H1 (cell line): ENCODE data around the gene KRT7. TPM values are rescaled to one million over a fixed set of nuclear protein-coding genes. Genes with fewer than 3 reads are reported as not detected.

Experiments
- CTCF ChIA-PET: fragments of 300-600 bp; sonication (Branson Sonifier 250); formaldehyde crosslinking; loops from one replicate; lab custom pipeline; 2021; ENCODE audit not compliant: partially characterized antibody; lab: Charles Lee
- POLR2A ChIA-PET: fragments of 300-600 bp; sonication (Branson Sonifier 250); formaldehyde crosslinking; loops from one replicate; lab custom pipeline; 2021; ENCODE audit warnings: inconsistent platforms; ENCODE audit not compliant: partially characterized antibody; lab: Charles Lee
- DNase-seq, 2 experiments: peaks; one replicate each; pipeline versions ENCODE4 v3.0.0 to v3.0.0-alpha.2; 2010 to 2022; ENCODE audit warnings: low spot score in 2 of 2, low read depth in 1 of 2, mixed read lengths in 1 of 2
- FAIRE-seq: peaks from 2 replicates; lab custom pipeline; 2011; peaks lifted over from hg19 to GRCh38; lab: Jason Lieb, UNC
- H2AFZ ChIP-seq: 2 replicates; pipeline ENCODE4 v1.8.1; 2012; ENCODE audit warnings: low read length, inconsistent platforms
- H2AK5ac ChIP-seq: 2 replicates; pipeline ENCODE4 v1.6.1; 2013; ENCODE audit warnings: low read depth, low read length
- H2BK120ac ChIP-seq: replicated peaks from 2 replicates; pipeline ENCODE3; 2013; ENCODE audit warnings: low read depth, low read length, inconsistent platforms
- H2BK12ac ChIP-seq: 2 replicates; pipeline ENCODE4 v1.6.1; 2013; ENCODE audit warnings: low read depth, low read length
- H2BK15ac ChIP-seq: 2 replicates; pipeline ENCODE4 v1.6.1; 2013; ENCODE audit warnings: low read length
- H2BK20ac ChIP-seq: 2 replicates; pipeline ENCODE4 v1.6.1; 2013; ENCODE audit warnings: low read length
- H2BK5ac ChIP-seq: 2 replicates; pipeline ENCODE4 v1.6.1; 2013; ENCODE audit warnings: low read depth, low read length
- H3K14ac ChIP-seq: 2 replicates; pipeline ENCODE4 v1.6.1; 2013; ENCODE audit warnings: inconsistent platforms; ENCODE audit not compliant: insufficient read length
- H3K18ac ChIP-seq: 2 replicates; pipeline ENCODE4 v1.6.1; 2013; ENCODE audit warnings: low read length; ENCODE audit errors: extremely low read depth
- H3K23ac ChIP-seq: 2 replicates; pipeline ENCODE4 v1.6.1; 2013; ENCODE audit warnings: inconsistent platforms; ENCODE audit not compliant: insufficient read length
- H3K23me2 ChIP-seq: 2 replicates; pipeline ENCODE4 v1.6.1; 2013; ENCODE audit warnings: low read depth, low read length
- H3K27ac ChIP-seq: 2 replicates; pipeline ENCODE4 v1.6.1; 2011; ENCODE audit warnings: low read depth, low read length, inconsistent platforms
- H3K27me3 ChIP-seq, 4 experiments: replicated peaks in 1 of 4; 1 replicate in 1 of 4; 2 replicates in 3 of 4; pipeline versions ENCODE4 v1.6.1 to v1.8.1; 2011 to 2013; ENCODE audit warnings: low read length in 3 of 4, mild to moderate bottlenecking in 3 of 4, inconsistent platforms in 2 of 4, mixed read lengths in 2 of 4, moderate library complexity in 1 of 4; ENCODE audit not compliant: control insufficient read depth in 3 of 4, insufficient read depth in 3 of 4; ENCODE audit errors: extremely low read depth in 1 of 4
- H3K36me3 ChIP-seq, 4 experiments: 2 replicates each; pipeline versions ENCODE4 v1.6.1 to v1.8.1; 2011 to 2013; ENCODE audit warnings: mild to moderate bottlenecking in 4 of 4, low read length in 3 of 4, moderate library complexity in 2 of 4, control low read depth in 1 of 4, inconsistent platforms in 1 of 4; ENCODE audit not compliant: insufficient read depth in 4 of 4, control insufficient read depth in 2 of 4
- H3K4ac ChIP-seq: replicated peaks from 2 replicates; pipeline ENCODE3; 2013; ENCODE audit warnings: low read length, low read depth, mixed read lengths, inconsistent platforms; ENCODE audit not compliant: insufficient read length
- H3K4me1 ChIP-seq, 4 experiments: replicated peaks in 1 of 4; 1 replicate in 1 of 4; 2 replicates in 3 of 4; pipeline versions ENCODE4 v1.6.1 to v1.8.1; 2011 to 2013; ENCODE audit warnings: low read length in 3 of 4, inconsistent platforms in 2 of 4, mixed read lengths in 1 of 4; ENCODE audit not compliant: insufficient read depth in 4 of 4, control insufficient read depth in 3 of 4
- H3K4me2 ChIP-seq, 2 experiments: 2 replicates each; pipeline versions ENCODE4 v1.6.1 to v1.8.1; 2011 to 2013; ENCODE audit warnings: low read depth in 2 of 2, low read length in 2 of 2, control low read depth in 1 of 2, inconsistent platforms in 1 of 2, mild to moderate bottlenecking in 1 of 2; ENCODE audit not compliant: insufficient read depth in 1 of 2
- H3K4me3 ChIP-seq, 4 experiments: fragments of 200-600, 300-600 bp in 1 of 4; sonication (generic), shearing (Covaris generic), sonication (Bioruptor Twin) in 1 of 4; 2 replicates each; pipeline versions ENCODE4 v1.5.1 to v1.8.1; 2011 to 2016; ENCODE audit warnings: low read length in 4 of 4, low read depth in 3 of 4, control low read depth in 2 of 4, inconsistent platforms in 2 of 4, mild to moderate bottlenecking in 2 of 4, mixed read lengths in 1 of 4, moderate library complexity in 1 of 4; ENCODE audit not compliant: insufficient read depth in 2 of 4; ENCODE audit errors: extremely low read depth in 1 of 4
- H3K56ac ChIP-seq: replicated peaks from 2 replicates; pipeline ENCODE3; 2013; ENCODE audit warnings: low read depth, mild to moderate bottlenecking, mixed read lengths, low read length, inconsistent platforms; ENCODE audit not compliant: insufficient read length
- H3K79me1 ChIP-seq: 2 replicates; pipeline ENCODE4 v1.6.1; 2013; ENCODE audit warnings: low read depth, low read length, control low read depth
- H3K79me2 ChIP-seq, 2 experiments: 2 replicates each; pipeline versions ENCODE4 v1.6.1 to v1.8.1; 2012 to 2013; ENCODE audit warnings: low read length in 2 of 2, mild to moderate bottlenecking in 2 of 2, inconsistent platforms in 1 of 2; ENCODE audit not compliant: insufficient read depth in 2 of 2, control insufficient read depth in 1 of 2
- H3K9ac ChIP-seq, 4 experiments: replicated peaks in 1 of 4; 1 replicate in 1 of 4; 2 replicates in 3 of 4; pipeline versions ENCODE4 v1.6.1 to v1.8.1; 2011 to 2013; ENCODE audit warnings: low read depth in 3 of 4, low read length in 3 of 4, control low read depth in 2 of 4, mild to moderate bottlenecking in 2 of 4, moderate library complexity in 2 of 4, inconsistent platforms in 1 of 4; ENCODE audit errors: extremely low read depth in 1 of 4
- H3K9me3 ChIP-seq, 2 experiments: 2 replicates each; pipeline versions ENCODE4 v1.6.1 to v1.8.1; 2012 to 2013; ENCODE audit warnings: mild to moderate bottlenecking in 2 of 2, moderate library complexity in 2 of 2, control low read depth in 1 of 2, inconsistent platforms in 1 of 2, low read depth in 1 of 2, low read length in 1 of 2, mixed read lengths in 1 of 2; ENCODE audit not compliant: insufficient read depth in 2 of 2
- H4K20me1 ChIP-seq, 2 experiments: replicated peaks in 1 of 2; 2 replicates each; pipeline versions ENCODE3 to v1.8.1; 2011 to 2013; ENCODE audit warnings: inconsistent platforms in 2 of 2, low read length in 2 of 2, mild to moderate bottlenecking in 1 of 2; ENCODE audit not compliant: insufficient read depth in 2 of 2, control insufficient read depth in 1 of 2
- H4K5ac ChIP-seq: 2 replicates; pipeline ENCODE4 v1.6.1; 2013; ENCODE audit warnings: low read length, low read depth, mixed read lengths, inconsistent platforms; ENCODE audit not compliant: insufficient read length
- H4K8ac ChIP-seq: 2 replicates; pipeline ENCODE4 v1.8.0; 2013; ENCODE audit warnings: mild to moderate bottlenecking, moderate library complexity, low read length, inconsistent platforms; ENCODE audit not compliant: insufficient read depth; ENCODE audit errors: extremely low read depth
- H4K91ac ChIP-seq: replicated peaks from 2 replicates; pipeline ENCODE3; 2013; ENCODE audit warnings: low read length, mixed read lengths, inconsistent platforms; ENCODE audit not compliant: insufficient read length
- ASH2L ChIP-seq: fragments of 200-600, 300-600 bp; sonication (generic); IDR thresholded peaks from one replicate; pipeline ENCODE4 v1.7.1; 2017; ENCODE audit warnings: low read length
- ATF3 ChIP-seq: IDR thresholded peaks from 2 replicates; pipeline ENCODE4 v1.6.1; 2011; ENCODE audit warnings: low read depth, mild to moderate bottlenecking, low read length; ENCODE audit not compliant: insufficient read depth
- CTCF ChIP-seq, 3 experiments: IDR thresholded peaks; 1 replicate in 2 of 3; 2 replicates in 1 of 3; pipeline versions ENCODE4 v1.5.1 to v1.6.1; 2011; ENCODE audit warnings: low read length in 3 of 3, mild to moderate bottlenecking in 3 of 3, inconsistent platforms in 2 of 3, low read depth in 1 of 3, moderate library complexity in 1 of 3; ENCODE audit not compliant: insufficient read depth in 1 of 3; ENCODE audit errors: control extremely low read depth in 1 of 3
- NANOG ChIP-seq: IDR thresholded peaks from 2 replicates; pipeline ENCODE4 v1.6.1; 2011; ENCODE audit warnings: low read length, low read depth, mild to moderate bottlenecking, inconsistent platforms; ENCODE audit not compliant: insufficient read depth, poor library complexity, severe bottlenecking
- PHF8 ChIP-seq: fragments of 200-600 bp; sonication (generic); conservative IDR thresholded peaks from 2 replicates; pipeline ENCODE4 v1.7.1; 2012; ENCODE audit warnings: low read depth, mild to moderate bottlenecking, inconsistent platforms, low read length, moderate library complexity
- POLR2AphosphoS5 ChIP-seq: IDR thresholded peaks from 2 replicates; pipeline ENCODE4 v1.6.1; 2011; ENCODE audit warnings: low read depth, low read length
- POU5F1 ChIP-seq: IDR thresholded peaks from 2 replicates; pipeline ENCODE4 v1.6.1; 2011; ENCODE audit warnings: low read depth, mild to moderate bottlenecking, low read length, moderate library complexity
- WGBS, 2 experiments: shearing (Covaris generic) in 1 of 2; methylation state at CpG; one replicate each; pipeline versions ENCODE4 v1.1.6 to v1.1.7; 2013 to 2015; ENCODE audit warnings: low lambda C conversion rate in 2 of 2, mixed read lengths in 2 of 2, inconsistent platforms in 1 of 2, low coverage in 1 of 2, missing lambda C conversion rate in 1 of 2; ENCODE audit not compliant: insufficient replicate concordance in 2 of 2, insufficient coverage in 1 of 2, insufficient read length in 1 of 2; ENCODE audit errors: extremely low coverage in 1 of 2, missing lambda C conversion rate in 1 of 2; 5-methylcytosine and 5-hydroxymethylcytosine counted together
- polyA plus RNA-seq, 7 experiments: library from polyadenylated mRNA; depleted of rRNA in 3 of 7; stranded (reverse) in 5 of 7; unstranded in 2 of 7; fragments of >200 nt in 5 of 7; fragments of 200-250 nt in 2 of 7; gene quantifications; 1 replicate in 5 of 7; 2 replicates in 1 of 7; 4 replicates in 1 of 7; pipeline versions ENCODE4 v1.2.1 to v1.2.3, GENCODE V29; 2011 to 2013; ENCODE audit warnings: missing spikeins in 2 of 7, mixed read lengths in 2 of 7
- total RNA-seq: library from RNA; stranded (reverse); fragmentation: NEBNext Ultra II Directional; extraction: Animal tissue kit (Norgen Biotek cat#: 25700); gene quantifications from 2 replicates; pipeline ENCODE4 v1.2.1, GENCODE V29; 2021

The KRT7 gene
- total and polyA plus RNA-seq, 2 of the 8 experiments (the other 6 are each of a cell fraction or from before 2014, with no cell fraction given), result 13.2 to 19.0 TPM

GRCh38 chr12:52279422-52280318, 46.6 kb downstream of the KRT7 start:
- Histone ChIP-seq H3K4me2 (no peak overlapping the region; a peak in 1 of 4 replicates), H3K23ac (no peak overlapping the region), H2AFZ (no peak overlapping the region), H2BK15ac (no peak overlapping the region), H4K8ac (no peak overlapping the region), H3K9ac (no peak overlapping the region), H3K4ac (no peak overlapping the region), H3K27ac (no peak overlapping the region), H3K9me3 (no peaks in the 10 kb centered on the region), H2BK5ac (no peak overlapping the region), H3K14ac (no peak overlapping the region), H4K91ac (no peak overlapping the region), H3K27me3 (peaks cover 0 to 12% (median 5%) of the 10 kb centered on the region in 4 experiments; a peak in 4 of 7 replicates), H2BK120ac (no peak overlapping the region), H3K36me3 (no peaks in the 10 kb centered on the region), H3K79me2 (no peaks in the 10 kb centered on the region), H3K79me1 (no peaks in the 10 kb centered on the region; the same call in 1 of the 2 replicates), H4K20me1 (no peaks in the 10 kb centered on the region), H2BK12ac (no peak overlapping the region; the same call in 1 of the 2 replicates), H3K4me1 (peaks cover 0 to 4% (median 0%) of the 10 kb centered on the region in 4 experiments; a peak in 1 of 7 replicates), H3K4me3 (no peak overlapping the region), H3K56ac (no peak overlapping the region), H4K5ac (no peak overlapping the region), H2BK20ac (no peak overlapping the region), H3K18ac (no peak overlapping the region), H3K23me2 (peaks cover 4% of the 10 kb centered on the region; the same call in 1 of the 2 replicates), H2AK5ac (no peak overlapping the region)
- FAIRE-seq (no peak), DNase-seq (no peak)
- WGBS, 2 experiments, result 92% methylated on average over 14 of the region's 14 CpGs; no CpG with 5 or more reads in 1 of the 2 experiments
- ChIA-PET CTCF (interaction anchor here (0.6 to 10.7 kb wide), 54 partner anchors 8 to 701 kb away, joined by 3 to 105 read pairs (median 6); partner anchors contain the start of genes KRT80 and KRT83), POLR2A (interaction anchor here (0.6 to 1.7 kb wide), 5 partner anchors 9 to 139 kb away, joined by 3 to 5 read pairs (median 3); no protein-coding TSS in a partner anchor)
- no peak for TF ChIP-seq PHF8
- no peak for TF ChIP-seq POU5F1
- TF ChIP-seq ATF3, result no peak
- TF ChIP-seq POLR2AphosphoS5, result no peak
- TF ChIP-seq CTCF (IDR thresholded peaks at IDR 0.05; ENCODE audit: control extremely low read depth in 1 of 3, insufficient read depth in 1 of 3, low read depth in 1 of 3, low read length in 3 of 3), result no peak
- TF ChIP-seq ASH2L, result no peak
- no peak for TF ChIP-seq NANOG
